ENCODE data around the gene ASNSD1. TPM values are rescaled to one million over a fixed set of nuclear protein-coding genes. Genes with fewer than 3 reads are reported as not detected.

ASNSD1 gene
- polyA plus RNA-seq, 1 of the 3 experiments (the other 2 are of a cell fraction) = 15.5 TPM

DNA sequence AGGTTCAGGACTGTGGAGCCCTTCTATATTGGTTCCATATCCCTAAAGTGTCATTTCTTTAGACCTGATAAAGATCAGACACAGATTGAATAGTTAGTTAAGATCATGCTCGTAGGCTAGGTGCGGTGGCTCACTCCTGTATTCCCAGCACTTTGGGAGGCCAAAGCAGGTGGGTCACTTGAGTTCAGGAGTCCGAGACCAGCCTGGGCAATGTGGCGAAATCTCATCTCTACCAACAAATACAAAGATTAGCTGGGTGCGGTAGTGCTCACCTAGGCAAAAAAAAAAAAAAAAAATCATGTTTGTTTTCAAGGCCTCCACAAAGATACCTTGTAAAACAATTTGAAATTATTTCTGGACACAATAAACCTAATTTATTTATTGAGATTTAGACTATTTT, 8.7 kb downstream of the ASNSD1 start:
- H3K4me2 ChIP-seq = no peak overlapping the region
- POLR2A ChIA-PET = no interaction called here
- no peaks in the 10 kb centered on the region for H3K9me3 ChIP-seq
- peaks cover 11% of the 10 kb centered on the region for H3F3A ChIP-seq (replicated peaks; ENCODE audit: insufficient read depth)
- H3K79me2 ChIP-seq (ENCODE audit: insufficient read depth) = peaks cover 21% of the 10 kb centered on the region; the same call in 1 of the 2 replicates
- H3K4me1 ChIP-seq (ENCODE audit: control insufficient read depth in 1 of 2, insufficient read depth in 2 of 2, low read depth in 1 of 2, low read length in 1 of 2) = peaks cover 0 to 6% of the 10 kb centered on the region in 2 experiments; a peak in 2 of 4 replicates
- no peak overlapping the region for H3K9ac ChIP-seq
- CTCF ChIA-PET = interaction anchor here (0.7 to 7.8 kb wide), 3 partner anchors 7 to 354 kb away, joined by 3 to 99 read pairs (median 3); partner anchors contain the start of gene ASNSD1
- no peak overlapping the region for H3K27ac ChIP-seq (ENCODE audit: low read depth in 2 of 2, low read length in 1 of 2)
- H3K9me2 ChIP-seq = no peaks in the 10 kb centered on the region
- 96% methylated on average over 5 of the region's 5 CpGs for WGBS (ENCODE audit: low lambda C conversion rate)
- H3K27me3 ChIP-seq (ENCODE audit: insufficient read depth) = no peaks in the 10 kb centered on the region
- no peak overlapping the region for H2AFZ ChIP-seq (ENCODE audit: low read depth)
- no peak for DNase-seq
- H3K36me3 ChIP-seq (replicated peaks in 1 of 2; ENCODE audit: control insufficient read depth in 1 of 2, insufficient read depth in 2 of 2, low read length in 1 of 2) = peaks cover 47 to 60% of the 10 kb centered on the region in 2 experiments
- H4K20me1 ChIP-seq (ENCODE audit: insufficient read depth) = no peaks in the 10 kb centered on the region
- no peak for TF ChIP-seq SIN3A (IDR thresholded peaks at IDR 0.05; ENCODE audit: borderline replicate concordance, low read depth, low read length)
- no peak overlapping the region for H3K4me3 ChIP-seq (ENCODE audit: low read depth in 2 of 2, low read length in 1 of 2)

DNA sequence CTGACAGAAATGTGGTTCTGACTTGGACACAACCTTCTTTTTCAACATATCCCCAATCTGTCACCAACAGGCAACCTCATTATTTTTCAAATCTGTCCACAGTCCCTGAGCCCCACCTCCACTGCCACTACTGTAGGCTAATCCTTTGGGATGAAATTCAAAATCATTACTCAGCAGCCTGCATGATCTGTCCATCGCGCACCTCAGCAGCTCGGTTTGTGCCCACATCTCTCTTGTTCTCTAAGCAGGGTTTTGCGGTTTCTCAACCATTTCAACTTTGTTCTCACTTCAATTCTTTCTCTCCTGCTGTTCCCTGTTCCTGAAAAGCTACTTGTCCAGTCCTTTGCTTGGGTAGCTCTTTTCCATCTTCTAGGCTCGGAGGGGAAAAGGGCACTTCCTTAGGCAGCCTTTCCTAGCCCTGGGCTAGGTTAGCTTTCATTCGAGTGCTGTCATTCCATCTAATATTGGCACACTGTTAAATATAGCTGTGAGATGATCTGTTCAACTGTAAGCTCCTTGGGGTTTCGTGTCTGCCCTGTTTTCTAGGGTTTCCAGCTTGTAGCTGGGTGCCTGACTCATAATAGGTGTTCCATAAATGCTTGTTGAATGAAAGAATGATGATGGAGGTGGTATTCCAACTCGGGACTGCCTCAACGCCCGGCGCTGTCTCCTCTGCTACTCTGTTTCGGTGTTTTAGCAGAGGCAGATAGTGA, 12.6 kb downstream of the ASNSD1 start:
- Histone ChIP-seq H4K20me1 (ENCODE audit: insufficient read depth) (no peaks in the 10 kb centered on the region), H3K4me1 (ENCODE audit: control insufficient read depth in 1 of 2, insufficient read depth in 2 of 2, low read depth in 1 of 2, low read length in 1 of 2) (peaks cover 0 to 6% of the 10 kb centered on the region in 2 experiments; a peak in 2 of 4 replicates), H3K9ac (peak overlapping the region; percentile 88; the same call in 1 of the 2 replicates), H3K79me2 (ENCODE audit: insufficient read depth) (peaks cover 26% of the 10 kb centered on the region), H3K36me3 (replicated peaks in 1 of 2; ENCODE audit: control insufficient read depth in 1 of 2, insufficient read depth in 2 of 2, low read length in 1 of 2) (peaks cover 30 to 34% of the 10 kb centered on the region in 2 experiments), H3F3A (replicated peaks; ENCODE audit: insufficient read depth) (peaks cover 11% of the 10 kb centered on the region), H3K27me3 (ENCODE audit: insufficient read depth) (no peaks in the 10 kb centered on the region), H3K27ac (ENCODE audit: low read depth in 2 of 2, low read length in 1 of 2) (peak overlapping the region; percentile 84 to 90; a peak in 3 of 4 replicates), H3K9me3 (peaks cover 8% of the 10 kb centered on the region; the same call in 1 of the 2 replicates), H3K9me2 (no peaks in the 10 kb centered on the region), H2AFZ (ENCODE audit: low read depth) (peak overlapping the region; percentile 95), H3K4me2 (peak overlapping the region; percentile 83), H3K4me3 (ENCODE audit: low read depth in 2 of 2, low read length in 1 of 2) (peak overlapping the region; percentile 69 to 76)
- CTCF ChIA-PET = interaction anchor here (0.7 to 7.8 kb wide), 9 partner anchors 10 to 100 kb away, joined by 3 to 99 read pairs (median 4); partner anchors contain the start of genes ASNSD1 and OSGEPL1
- TF ChIP-seq, protein P1, sequence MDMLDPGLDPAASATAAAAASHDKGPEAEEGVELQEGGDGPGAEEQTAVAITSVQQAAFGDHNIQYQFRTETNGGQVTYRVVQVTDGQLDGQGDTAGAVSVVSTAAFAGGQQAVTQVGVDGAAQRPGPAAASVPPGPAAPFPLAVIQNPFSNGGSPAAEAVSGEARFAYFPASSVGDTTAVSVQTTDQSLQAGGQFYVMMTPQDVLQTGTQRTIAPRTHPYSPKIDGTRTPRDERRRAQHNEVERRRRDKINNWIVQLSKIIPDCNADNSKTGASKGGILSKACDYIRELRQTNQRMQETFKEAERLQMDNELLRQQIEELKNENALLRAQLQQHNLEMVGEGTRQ (IDR thresholded peaks at IDR 0.05; ENCODE audit: borderline replicate concordance, low read depth, low read length) = no peak
- no peak for TF ChIP-seq JUND (IDR thresholded peaks at IDR 0.05)
- no peak for TF ChIP-seq POLR2AphosphoS5 (IDR thresholded peaks at IDR 0.05; ENCODE audit: low read depth, low read length)
- no peak for TF ChIP-seq SIN3A (IDR thresholded peaks at IDR 0.05; ENCODE audit: borderline replicate concordance, low read depth, low read length)
- POLR2A ChIA-PET = interaction anchor here (1.2 kb wide), 1 partner anchor 89 kb away, joined by 5 read pairs; the partner anchor contains the start of gene OSGEPL1
- peak; percentile 10 for DNase-seq
- WGBS (ENCODE audit: low lambda C conversion rate) = 49% methylated on average over 12 of the region's 12 CpGs

DNA sequence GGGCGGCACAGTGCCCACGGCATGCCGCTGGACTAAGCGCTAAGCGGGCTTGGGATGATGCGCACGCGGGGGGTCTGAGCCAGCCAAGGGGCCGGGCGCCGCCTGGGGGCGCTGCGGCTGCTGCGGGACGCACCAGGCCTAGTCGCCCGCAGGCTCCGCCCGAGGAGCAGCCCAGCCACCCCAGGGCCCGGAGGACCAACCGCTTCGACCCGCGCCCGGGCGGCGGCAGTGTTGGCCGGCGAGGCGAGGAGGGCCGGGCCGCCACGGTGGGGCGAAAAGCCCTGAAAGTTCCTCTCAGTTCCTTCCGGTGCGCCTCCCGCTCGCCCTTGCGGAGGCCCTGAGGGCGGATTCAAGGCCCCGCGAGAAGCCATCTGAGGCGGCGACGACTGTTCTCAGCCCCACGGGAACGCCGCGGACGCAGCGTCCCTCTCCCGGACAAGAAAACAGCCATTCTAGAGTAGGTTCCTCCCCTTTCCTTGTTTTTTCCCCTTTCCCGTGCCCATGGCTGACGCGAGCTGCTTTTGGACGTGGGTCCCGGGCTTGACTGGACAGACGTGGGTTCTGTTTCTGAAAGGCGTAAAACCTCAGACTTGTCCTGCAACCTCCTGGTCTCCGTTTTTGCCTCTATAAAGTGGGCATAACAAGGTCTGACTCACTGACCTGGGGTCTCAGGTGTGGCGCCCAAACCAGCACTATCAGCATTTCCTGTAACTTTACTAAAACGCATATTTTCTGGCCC, 13.3 kb downstream of the ASNSD1 start, which contains the start of gene ANKAR:
TSS of gene ANKAR (plus strand) at position 297 of the 739 bp plus-strand sequence. CDS start 1,821 bp downstream, outside the sequence.
- H3F3A ChIP-seq (replicated peaks; ENCODE audit: insufficient read depth) = peaks cover 11% of the 10 kb centered on the region
- peaks cover 0 to 6% of the 10 kb centered on the region in 2 experiments; a peak in 2 of 4 replicates for H3K4me1 ChIP-seq (ENCODE audit: control insufficient read depth in 1 of 2, insufficient read depth in 2 of 2, low read depth in 1 of 2, low read length in 1 of 2)
- peak; percentile 93 for DNase-seq
- H3K9me3 ChIP-seq = peaks cover 8% of the 10 kb centered on the region; the same call in 1 of the 2 replicates
- no peaks in the 10 kb centered on the region for H3K27me3 ChIP-seq (ENCODE audit: insufficient read depth)
- POLR2A ChIA-PET = interaction anchor here (1.2 kb wide), 1 partner anchor 88 kb away, joined by 5 read pairs; the partner anchor contains the start of gene OSGEPL1
- 4% methylated on average over 25 of the region's 62 CpGs for WGBS (ENCODE audit: low lambda C conversion rate)
- H2AFZ ChIP-seq (ENCODE audit: low read depth) = peak within 1 kb of the TSS; percentile 95
- CTCF ChIA-PET = interaction anchor here (0.6 to 7.8 kb wide), 14 partner anchors 9 to 1347 kb away, joined by 3 to 99 read pairs (median 4); partner anchors contain the start of genes ASNSD1 and OSGEPL1
- H3K9me2 ChIP-seq = no peaks in the 10 kb centered on the region
- peaks cover 22% of the 10 kb centered on the region for H3K79me2 ChIP-seq (ENCODE audit: insufficient read depth)
- no peaks in the 10 kb centered on the region for H4K20me1 ChIP-seq (ENCODE audit: insufficient read depth)
- H3K4me3 ChIP-seq (ENCODE audit: low read depth in 2 of 2, low read length in 1 of 2) = peak within 1 kb of the TSS; percentile 69 to 76
- peak within 1 kb of the TSS; percentile 83 for H3K4me2 ChIP-seq
- H3K27ac ChIP-seq (ENCODE audit: low read depth in 2 of 2, low read length in 1 of 2) = peak within 1 kb of the TSS; percentile 84 to 90
- peak within 1 kb of the TSS; percentile 88 for H3K9ac ChIP-seq
- peaks cover 23 to 28% of the 10 kb centered on the region in 2 experiments for H3K36me3 ChIP-seq (replicated peaks in 1 of 2; ENCODE audit: control insufficient read depth in 1 of 2, insufficient read depth in 2 of 2, low read length in 1 of 2)
- TF ChIP-seq SMC3 (IDR thresholded peaks at IDR 0.05; ENCODE audit: low read depth, low read length) (peak; percentile 49), TEAD4 (IDR thresholded peaks at IDR 0.05; ENCODE audit: borderline replicate concordance, insufficient read depth) (no peak), CHD2 (IDR thresholded peaks at IDR 0.05; ENCODE audit: low read length, partially characterized antibody) (peak; percentile 81), RAD21 (IDR thresholded peaks at IDR 0.05; ENCODE audit: low read length) (peak; percentile 49), GABPA (IDR thresholded peaks at IDR 0.05; ENCODE audit: low read depth) (peak; percentile 60; the same call in 1 of the 2 replicates), NRF1 (IDR thresholded peaks at IDR 0.05; ENCODE audit: low read depth, low read length) (peak; percentile 57; the same call in 1 of the 2 replicates), YY1 (IDR thresholded peaks at IDR 0.05; ENCODE audit: low read depth) (peak; percentile 71), SIN3A (IDR thresholded peaks at IDR 0.05; ENCODE audit: borderline replicate concordance, low read depth, low read length) (peak; percentile 70; the same call in 1 of the 2 replicates), RFX5 (IDR thresholded peaks at IDR 0.05; ENCODE audit: low read length) (no peak), EP300 (IDR thresholded peaks at IDR 0.05; ENCODE audit: borderline replicate concordance in 1 of 2, low read depth in 1 of 2, low read length in 1 of 2) (no peak), NFIC (IDR thresholded peaks at IDR 0.05; ENCODE audit: borderline replicate concordance) (peak; percentile 44), JUND (IDR thresholded peaks at IDR 0.05) (no peak), MXI1 (IDR thresholded peaks at IDR 0.05; ENCODE audit: low read depth, low read length) (peak; percentile 73), POLR2AphosphoS5 (IDR thresholded peaks at IDR 0.05; ENCODE audit: low read depth, low read length) (peak; percentile 66; the same call in 1 of the 2 replicates), FOXJ3 (CRISPR knock-in tag; IDR thresholded peaks at IDR 0.05) (0 out of 2 replicates have a peak, but pooled peaks have one; percentile 17)
- TF ChIP-seq, protein P2, sequence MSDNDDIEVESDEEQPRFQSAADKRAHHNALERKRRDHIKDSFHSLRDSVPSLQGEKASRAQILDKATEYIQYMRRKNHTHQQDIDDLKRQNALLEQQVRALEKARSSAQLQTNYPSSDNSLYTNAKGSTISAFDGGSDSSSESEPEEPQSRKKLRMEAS (IDR thresholded peaks at IDR 0.05; ENCODE audit: low read depth) = peak; percentile 86
